GM18868 (cell line): ENCODE data around the gene HEXIM2.
"Not testable (repeated sequence)": the region's sequence is repeated elsewhere in the genome, so short reads cannot be mapped to it uniquely, and the experiment has no call there.

Experiments used
- ATAC-seq: cut with Tn5 transposase; IDR thresholded peaks from one replicate; pipeline ENCODE4 v1.9.1; 2021; ENCODE audit warnings: mild to moderate bottlenecking, moderate library complexity; ENCODE audit not compliant: unreplicated experiment

Gene HEXIM2

GRCh38 chr17:45168991-45169752 is 7.5 kb downstream of the HEXIM2 start:
- no peak for ATAC-seq

- no peak for ATAC-seq
These were observed 8.7 kb downstream of the HEXIM2 start for GRCh38 chr17:45170280-45170930.

- ATAC-seq, result no peak
These were observed 9.3 kb downstream of the HEXIM2 start for GRCh38 chr17:45170931-45171337.

GRCh38 chr17:45171338-45172231 is 9.9 kb downstream of the HEXIM2 start:
- no peak for ATAC-seq

GRCh38 chr17:45172232-45172540 is 10.5 kb downstream of the HEXIM2 start:
- ATAC-seq, result no peak

- no peak for ATAC-seq
These were observed 11.0 kb downstream of the HEXIM2 start for GRCh38 chr17:45172541-45173286.

- no peak for ATAC-seq
These were observed 14.1 kb downstream of the HEXIM2 start for GRCh38 chr17:45175759-45176115.

- ATAC-seq, result no peak
These were observed 15.9 kb downstream of the HEXIM2 start for GRCh38 chr17:45177563-45177962.

GRCh38 chr17:45184144-45184543 is 22.5 kb downstream of the HEXIM2 start:
- ATAC-seq, result no peak

- ATAC-seq, result no peak
These were observed 25.2 kb downstream of the HEXIM2 start for GRCh38 chr17:45186801-45187354.

GRCh38 chr17:45189009-45189408 is 27.3 kb downstream of the HEXIM2 start:
- no peak for ATAC-seq

- no peak for ATAC-seq
These were observed 29.0 kb downstream of the HEXIM2 start for GRCh38 chr17:45190503-45191255.

GRCh38 chr17:45195424-45195823 is 33.7 kb downstream of the HEXIM2 start:
- ATAC-seq, result no peak

GRCh38 chr17:45197108-45197507 is 35.4 kb downstream of the HEXIM2 start:
- ATAC-seq, result no peak

- ATAC-seq, result no peak
These were observed 36.1 kb downstream of the HEXIM2 start for GRCh38 chr17:45197555-45198334.

- ATAC-seq, result no peak
These were observed 39.0 kb downstream of the HEXIM2 start for GRCh38 chr17:45200701-45201100.

- no peak for ATAC-seq
These were observed 39.8 kb downstream of the HEXIM2 start for GRCh38 chr17:45201457-45201856.

GRCh38 chr17:45201880-45202279 is 40.2 kb downstream of the HEXIM2 start:
- not testable (repeated sequence) for ATAC-seq
